ENCODE measurements around the gene HOMER2.
"Not testable (repeated sequence)": the region's sequence is repeated elsewhere in the genome, so short reads cannot be mapped to it uniquely, and the experiment has no call there.

The HOMER2 gene

DNA sequence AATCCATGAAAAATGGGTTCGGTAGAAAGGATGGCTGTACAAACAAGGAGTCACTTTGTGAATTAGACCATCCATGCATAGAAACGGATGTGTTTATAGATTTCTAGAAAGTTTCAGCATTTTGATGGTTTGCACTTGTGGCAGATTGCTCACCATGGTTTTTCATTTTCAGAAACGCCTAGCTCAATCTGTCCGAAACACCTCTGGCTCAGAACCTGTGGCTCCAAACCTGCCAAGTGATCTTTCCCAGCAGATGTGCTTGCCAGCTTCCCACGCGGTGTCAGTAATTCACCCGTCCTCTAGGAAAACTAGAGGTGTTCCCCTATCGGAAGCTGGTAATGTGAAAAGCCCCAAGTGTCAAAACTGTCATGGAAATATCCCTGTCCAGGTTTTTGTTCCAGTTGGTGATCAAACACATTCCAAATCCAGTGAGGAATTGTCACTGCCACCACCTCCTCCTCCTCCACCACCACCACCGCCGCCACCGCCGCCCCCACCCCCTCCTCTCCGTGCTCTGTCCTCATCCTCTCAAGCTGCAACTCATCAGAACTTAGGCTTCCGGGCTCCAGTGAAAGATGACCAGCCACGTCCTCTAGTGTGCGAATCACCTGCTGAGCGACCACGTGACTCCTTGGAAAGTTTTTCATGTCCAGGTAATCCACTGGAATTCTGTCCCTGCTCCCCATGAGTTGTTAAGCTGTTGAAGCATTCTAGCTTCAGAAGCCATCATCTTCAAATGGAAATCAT, 121.9 kb downstream of the HOMER2 start:
- no peak for DNase-seq

DNA sequence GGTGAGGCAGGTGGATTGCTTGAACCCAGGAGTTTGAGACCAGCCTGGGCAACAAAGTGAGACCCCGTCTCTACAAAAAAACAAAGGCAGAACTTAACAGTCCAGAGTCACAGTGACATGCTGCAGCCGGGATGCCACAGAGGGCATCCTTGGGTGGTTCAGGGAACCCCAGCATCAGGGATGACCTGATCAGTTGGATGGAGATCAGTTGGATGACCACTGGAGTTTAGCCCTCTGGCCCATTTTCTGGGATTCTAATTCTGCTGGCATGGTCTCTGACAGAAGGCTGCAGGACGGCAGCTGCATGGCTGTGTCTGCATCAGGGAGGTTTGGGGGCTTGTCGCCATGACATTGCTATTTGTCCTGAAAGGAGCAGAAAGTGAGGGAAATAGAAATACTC, 123.3 kb downstream of the HOMER2 start:
- no peak for DNase-seq

DNA sequence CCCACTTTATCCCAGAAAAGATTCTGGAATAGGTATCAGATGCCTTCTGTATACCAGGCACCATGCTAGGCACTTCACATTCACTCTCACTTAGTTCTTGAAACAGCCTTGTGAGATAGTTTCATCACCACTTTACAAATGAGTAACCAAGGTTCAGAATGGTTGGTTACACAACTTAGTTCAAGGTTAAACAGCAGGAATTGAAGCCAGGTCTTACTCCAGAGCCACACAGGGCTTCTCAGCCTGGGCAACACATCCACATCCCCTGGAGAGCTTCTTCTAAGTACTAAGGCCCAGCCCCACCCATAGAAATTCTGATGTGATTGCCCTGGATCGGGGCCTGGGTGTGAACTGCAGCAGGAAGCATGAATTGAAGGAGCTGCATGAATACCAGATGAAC, 124.4 kb downstream of the HOMER2 start:
- no peak for DNase-seq

DNA sequence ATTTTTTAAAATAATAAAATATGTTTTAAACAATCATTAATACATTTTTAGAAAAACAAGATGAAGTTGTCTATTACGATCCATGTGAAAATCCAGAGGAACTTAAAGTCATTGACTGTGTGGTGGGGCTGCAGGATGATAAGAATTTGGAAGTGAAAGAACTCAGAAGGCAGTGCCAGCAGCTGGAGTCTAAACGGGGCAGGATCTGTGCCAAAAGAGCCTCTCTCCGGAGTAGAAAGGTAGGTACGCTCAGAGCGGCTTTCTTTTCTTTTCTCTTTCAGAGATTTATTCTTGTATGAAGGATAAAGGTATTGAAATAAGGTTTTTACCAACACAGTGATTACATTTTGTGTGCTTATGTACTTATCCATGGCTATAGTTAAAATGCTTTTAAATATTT, 129.5 kb downstream of the HOMER2 start:
- no peak for DNase-seq

DNA sequence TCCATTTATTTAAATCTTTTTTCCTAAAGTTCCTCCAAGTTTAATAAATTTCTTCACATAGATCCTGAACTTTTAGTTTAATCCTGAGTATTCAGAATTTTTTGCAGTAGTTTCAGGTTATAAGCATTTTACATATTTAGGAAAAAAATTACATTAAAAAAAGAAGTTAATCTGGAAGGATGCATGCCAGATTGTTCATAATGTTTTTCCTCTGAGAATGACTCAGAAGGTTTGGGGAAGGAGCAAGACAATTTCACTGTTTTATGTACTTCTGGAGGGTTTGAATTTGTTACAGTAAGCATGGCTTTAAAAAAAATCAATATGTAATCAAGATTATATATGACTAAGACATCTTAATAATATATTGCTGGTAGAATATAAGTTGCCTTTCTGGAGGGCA, 130.7 kb downstream of the HOMER2 start:
- DNase-seq: not testable (repeated sequence)

DNA sequence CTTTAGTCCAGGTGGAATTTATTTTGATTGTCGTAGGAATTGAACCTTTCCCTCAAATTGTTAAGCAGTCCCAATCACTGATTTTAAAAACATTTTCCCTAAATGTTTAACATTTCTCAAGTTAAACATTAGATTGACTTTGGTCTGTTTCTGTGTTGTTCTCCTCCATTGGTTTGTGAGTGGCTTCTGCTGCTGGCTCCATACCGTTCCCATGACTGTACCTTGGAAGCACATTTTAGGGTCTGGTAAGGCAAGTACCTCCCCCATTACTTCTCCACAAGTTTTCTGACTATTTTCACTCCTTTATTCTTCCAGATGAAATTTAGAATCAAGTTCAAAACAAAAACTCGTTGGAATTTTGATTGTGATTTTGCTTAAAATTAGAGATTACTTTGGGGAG, 131.1 kb downstream of the HOMER2 start:
- DNase-seq: not testable (repeated sequence)

DNA sequence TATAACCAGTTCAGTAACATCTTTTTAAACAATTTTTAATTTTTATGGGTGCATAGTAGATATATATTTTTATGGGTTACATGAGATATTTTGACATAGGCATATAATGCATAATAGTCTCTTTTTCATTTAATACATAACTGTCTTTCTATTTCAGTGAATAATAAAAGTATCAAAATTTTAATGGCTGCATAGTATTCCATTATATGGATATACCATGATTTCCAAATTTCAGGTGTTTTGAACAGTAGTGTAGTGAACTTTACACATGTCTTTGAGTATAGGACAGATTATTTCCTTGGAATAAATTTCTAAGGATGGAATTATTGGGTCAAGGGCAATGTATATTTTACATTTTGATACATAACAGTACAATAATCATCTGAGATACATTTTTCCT, 132.4 kb downstream of the HOMER2 start:
- no peak for DNase-seq

DNA sequence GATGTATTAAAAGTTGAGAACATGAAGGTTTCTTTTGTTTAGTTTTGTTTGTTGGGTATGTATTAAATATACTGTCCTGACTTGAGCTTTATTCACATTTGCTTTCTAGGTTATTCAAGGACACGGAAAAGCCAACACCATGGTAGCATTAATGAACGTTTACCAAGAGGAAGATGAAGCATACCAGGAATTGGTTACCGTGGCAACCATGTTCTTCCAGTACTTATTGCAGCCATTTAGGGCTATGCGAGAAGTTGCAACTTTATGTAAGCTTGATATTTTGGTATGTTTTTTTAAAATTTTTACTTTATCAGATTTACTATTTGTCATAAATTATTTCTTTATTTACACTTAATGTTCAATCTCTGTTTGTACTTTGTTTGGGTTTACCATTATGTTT, 139.5 kb downstream of the HOMER2 start:
- no peak for DNase-seq

DNA sequence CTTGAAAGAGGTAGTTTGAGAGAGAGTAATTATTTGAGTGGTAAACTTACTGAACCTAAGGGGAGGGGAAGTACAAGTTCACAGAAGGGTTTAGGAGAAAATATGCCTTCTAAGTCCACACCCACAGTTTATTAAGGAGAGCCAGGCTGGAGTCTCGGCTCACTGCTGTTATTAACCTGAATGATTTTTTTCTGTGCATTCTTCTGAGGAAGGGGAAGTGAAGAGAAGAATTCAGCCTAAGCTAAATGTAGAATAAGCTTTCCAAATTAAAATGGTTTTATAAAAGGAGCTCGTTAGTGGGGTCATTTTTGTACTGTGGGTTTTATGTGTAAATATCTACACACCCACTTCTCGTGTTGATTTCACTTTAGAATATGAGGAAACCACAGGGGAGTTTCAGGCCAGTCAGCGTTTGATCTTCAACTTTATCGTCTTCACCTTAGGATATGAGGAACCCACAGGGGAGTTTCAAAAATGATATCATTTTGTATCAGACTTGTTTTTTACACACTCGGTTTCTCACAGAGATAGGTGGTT, 141.6 kb downstream of the HOMER2 start:
- no peak for DNase-seq

DNA sequence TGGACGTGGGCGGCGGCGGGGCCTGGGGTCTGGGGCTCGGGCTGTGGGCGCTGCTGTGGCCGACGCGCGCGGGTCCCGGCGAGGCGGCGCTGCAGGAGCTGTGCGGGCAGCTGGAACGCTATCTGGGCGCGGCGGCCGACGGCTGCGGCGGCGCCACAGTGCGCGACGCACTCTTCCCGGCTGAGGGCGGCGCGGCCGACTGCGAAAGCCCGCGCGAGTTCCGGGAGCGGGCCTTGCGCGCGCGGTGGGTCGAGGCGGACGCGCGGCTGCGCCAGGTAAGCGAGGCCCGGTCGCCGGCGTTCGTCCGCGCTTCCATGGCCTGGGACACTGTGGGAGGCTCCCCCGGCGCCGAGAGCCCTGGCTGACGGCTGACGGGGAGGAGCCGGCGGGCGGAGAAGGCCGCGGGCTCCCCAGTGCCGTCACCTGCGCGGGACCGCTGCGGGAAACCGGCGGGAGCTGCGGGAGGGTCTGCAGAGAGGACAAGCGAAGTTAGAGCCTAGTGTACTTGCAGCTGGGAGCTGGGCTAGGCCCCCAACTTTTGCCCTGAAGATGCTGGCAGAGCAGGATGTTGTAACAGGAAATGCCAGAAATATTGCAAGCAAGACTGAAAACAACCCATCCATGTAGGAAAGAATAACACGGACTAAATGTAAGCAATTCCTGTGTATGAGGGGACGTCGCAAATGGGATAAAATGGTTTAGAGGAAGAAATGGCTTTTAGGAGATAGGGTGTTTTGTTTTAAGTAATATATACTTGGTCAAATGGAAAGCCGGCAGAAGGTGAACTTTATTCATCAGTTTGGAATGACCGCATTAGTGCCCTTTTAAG, 142.2 kb downstream of the HOMER2 start:
- peak; percentile 13 for DNase-seq

DNA sequence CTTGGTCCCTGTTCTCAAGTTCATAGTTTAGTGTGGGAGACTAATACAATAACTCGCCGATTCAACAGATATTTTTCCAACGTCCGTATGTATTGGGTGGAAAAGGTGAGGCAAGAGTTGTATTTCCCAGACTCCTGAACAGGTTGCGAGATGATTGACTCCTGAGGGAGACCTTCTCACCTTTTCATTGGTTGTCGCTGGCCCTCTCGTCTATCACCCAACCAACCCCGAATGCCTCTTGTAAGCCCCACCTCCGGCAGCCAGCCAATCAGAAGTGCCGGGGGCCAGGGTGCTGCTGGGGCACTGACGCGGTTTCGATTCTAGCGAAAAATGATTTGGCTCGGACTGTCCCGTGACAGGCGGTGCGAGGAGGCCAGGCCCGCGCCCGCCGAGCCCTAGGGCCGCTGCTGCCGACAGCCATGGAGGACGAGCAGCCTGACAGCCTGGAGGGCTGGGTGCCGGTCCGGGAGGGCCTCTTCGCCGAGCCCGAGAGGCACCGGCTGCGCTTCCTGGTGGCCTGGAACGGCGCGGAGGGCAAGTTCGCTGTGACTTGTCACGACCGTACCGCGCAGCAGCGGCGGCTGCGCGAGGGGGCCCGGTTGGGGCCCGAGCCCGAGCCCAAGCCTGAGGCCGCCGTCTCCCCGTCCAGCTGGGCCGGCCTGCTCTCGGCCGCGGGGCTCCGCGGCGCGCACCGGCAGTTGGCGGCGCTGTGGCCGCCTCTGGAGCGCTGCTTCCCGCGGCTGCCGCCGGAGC, 143.0 kb downstream of the HOMER2 start, which contains the start of gene WHAMM:
TSS of gene WHAMM (plus strand) at position 321 of the 753 bp plus-strand sequence. CDS start at position 420, 99 bp downstream.
- peak; percentile 94 for DNase-seq

DNA sequence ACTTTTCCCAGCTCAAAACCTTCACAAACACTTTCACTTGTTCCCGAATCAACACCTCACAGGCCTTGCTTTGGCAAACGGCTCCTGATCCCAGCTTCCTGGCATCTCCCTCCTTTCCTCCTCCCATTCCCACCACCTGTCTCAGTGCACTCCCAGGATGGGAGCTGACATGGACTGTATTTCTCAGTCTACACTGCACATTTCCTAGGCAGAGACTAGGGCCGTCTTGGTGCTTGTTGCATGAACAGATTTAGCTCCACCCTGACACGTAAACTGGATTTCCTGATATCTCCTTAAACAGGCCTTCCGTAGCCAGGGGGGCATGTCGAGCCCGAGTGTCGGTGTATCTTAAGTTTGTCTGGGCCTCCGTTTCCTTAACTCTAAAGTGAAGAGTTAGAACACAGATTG, 143.9 kb downstream of the HOMER2 start:
- DNase-seq: no peak

DNA sequence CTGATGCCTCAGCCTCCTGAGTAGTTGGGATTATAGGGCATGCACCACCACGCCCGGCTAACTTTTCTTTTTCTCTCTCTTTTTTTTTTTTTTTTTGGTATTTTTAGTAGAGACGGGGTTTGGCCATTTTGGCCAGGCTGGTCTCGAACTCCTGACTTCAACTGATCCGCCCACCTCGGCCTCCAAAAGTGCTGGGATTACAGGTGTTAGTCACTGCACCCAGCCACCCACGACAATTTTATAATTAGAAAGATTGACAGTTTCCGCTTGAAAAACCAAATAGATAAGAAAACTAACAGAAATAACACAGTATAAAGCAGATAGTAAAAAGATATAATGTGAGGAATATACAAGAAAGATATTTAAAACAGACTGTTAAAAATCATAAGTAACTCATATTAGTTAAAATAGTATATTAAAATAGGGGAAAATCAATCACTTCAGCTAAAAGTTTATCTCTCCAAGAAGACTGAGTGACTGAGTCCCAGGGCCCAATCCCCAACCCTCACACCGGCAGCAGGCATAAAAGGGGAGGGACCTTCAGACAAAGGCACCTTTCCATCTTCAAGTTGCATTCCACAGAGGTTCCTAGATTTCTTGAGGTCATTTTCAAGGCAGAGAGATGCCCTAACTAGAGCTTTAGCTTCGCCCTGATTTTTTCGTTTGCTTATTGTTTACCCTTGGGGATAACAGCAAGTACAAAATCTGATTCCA, 144.4 kb downstream of the HOMER2 start:
- no peak for DNase-seq

DNA sequence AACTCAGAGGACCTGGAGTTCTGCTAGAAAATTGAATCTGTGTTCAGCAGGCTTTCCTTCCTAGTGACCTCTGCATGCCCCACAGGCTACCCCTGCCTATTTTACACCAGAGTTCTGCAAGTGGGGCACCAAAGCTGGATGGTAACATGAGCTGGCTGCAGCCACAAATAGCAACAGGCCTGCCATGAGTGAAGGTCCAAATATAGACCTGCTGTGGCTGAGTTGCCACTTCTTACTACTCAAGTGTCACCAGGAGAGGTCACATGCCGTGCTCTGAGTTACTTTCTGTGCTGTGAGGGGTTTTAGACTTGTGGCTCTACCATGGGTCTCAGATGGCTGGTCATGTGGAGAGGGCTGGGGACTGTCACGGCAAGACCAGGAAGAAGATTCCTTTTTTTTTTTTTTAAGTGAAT, 146.5 kb downstream of the HOMER2 start, which contains the start of gene FSD2:
TSS of gene FSD2 (minus strand) at position 76 of the 413 bp plus-strand sequence. CDS start 18,679 bp downstream, outside the sequence.
- no peak for DNase-seq

DNA sequence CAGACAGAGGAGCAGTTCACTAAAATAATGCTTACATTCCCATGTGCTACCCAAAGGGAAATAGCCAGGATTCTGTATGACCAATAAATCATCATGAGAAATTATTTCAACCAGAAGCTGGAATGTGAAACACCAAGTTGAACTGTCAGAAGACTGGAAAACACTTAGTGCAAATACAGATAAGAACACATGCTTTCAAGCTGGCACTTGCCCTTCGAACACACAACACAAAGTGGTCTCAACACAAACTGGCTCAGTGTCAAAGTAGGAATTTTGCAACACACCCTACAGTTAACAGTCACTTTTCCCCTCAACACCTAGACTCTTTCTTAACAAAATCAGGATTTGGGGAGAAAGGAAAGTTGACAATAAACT, 148.0 kb downstream of the HOMER2 start:
- DNase-seq: no peak

DNA sequence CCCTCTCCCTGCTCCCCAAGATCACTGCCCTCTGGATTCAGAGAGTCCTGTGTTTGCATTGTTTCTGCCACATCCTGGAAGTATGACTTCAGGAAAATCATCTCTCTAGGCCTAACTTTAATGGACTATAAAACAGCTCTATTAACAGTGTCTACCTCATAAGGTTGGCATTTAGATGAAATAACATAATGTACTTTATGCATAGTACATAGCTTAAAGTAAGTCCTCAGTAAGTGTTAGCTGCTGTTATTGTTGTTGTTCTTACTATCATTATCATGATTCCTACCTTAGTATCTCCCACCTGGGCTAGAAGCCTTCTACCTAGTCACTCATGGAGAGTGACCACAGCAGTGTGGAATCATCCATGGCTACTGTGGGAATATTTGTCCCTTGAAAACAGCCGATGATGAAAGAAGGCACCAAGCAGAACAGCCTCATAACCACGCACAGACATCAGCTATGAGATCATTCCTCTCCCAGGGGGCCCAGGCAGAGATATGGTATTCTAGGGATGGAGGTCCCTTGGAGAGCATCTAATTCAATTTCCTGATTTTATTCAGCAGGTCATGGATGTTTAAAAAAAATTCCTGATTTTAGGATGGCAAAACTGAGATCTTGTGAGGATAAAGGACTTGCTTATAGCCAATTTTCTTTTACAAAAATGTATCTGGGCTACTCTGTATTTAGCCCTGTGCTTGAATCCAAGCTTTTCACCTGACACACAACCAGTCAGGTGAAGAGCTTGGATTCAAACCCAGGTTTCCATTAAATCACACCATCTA, 148.5 kb downstream of the HOMER2 start:
- DNase-seq: no peak

DNA sequence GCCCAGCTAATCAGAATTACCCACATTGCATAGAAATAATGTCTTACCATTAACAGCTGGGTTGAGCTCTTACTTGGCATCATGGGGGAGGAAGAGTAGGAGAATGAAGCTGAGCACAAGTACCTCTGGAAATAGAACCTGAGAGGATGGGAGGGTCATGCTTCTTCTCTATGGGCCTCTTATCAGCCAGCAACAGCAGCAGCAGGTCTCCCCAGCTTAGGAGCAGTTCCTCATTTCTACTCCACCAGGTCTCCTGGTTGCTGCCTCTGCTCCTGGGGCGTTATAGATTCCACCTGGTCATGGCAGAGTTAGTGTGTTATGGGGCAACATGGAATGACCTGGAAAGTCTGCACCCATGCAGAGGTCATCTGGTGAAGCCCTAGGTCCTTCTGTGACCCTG, 150.0 kb downstream of the HOMER2 start:
- DNase-seq: no peak

DNA sequence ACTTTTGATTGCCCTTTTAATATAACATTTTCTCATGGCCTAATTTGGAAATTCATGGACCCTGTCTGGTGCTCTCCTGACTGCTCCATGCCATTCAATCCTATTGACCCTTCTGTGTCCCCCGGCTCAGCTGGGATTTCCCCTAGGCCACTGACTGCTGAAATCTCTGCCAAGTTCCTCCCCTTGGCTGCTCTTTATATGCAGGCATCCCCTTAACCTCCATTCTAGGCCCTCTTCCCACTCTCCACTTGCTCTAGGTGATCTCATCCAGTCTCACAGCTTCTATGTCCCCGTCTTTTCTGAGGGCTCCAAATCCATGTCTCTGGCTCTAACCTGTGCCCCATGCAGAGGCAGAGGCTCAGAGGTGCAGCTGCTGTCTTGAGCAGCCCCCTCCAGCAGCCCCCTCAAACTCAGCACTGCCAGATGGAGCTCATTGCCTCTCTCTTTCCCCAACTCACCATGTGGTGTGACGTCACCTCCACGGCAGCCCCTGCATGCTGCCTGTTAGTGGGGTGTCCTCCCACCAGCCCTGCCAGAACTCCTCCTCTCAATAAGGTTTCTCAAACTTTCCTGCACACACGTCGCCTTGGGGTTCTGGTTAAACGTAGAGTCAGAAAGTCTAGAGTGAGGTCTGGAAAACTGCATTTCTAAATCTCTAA, 153.2 kb downstream of the HOMER2 start:
- DNase-seq: no peak
